ENCODE results near the gene SPPL2A.

SPPL2A gene

GRCh38 chr15:50777042-50777441 lies 11.5 kb upstream of the SPPL2A start:
- in situ Hi-C loops (cut with HindIII; ENCODE audit: low sequenced_read_pairs): no loop called here
- no peak for TF ChIP-seq CTCF (IDR thresholded peaks at IDR 0.05; ENCODE audit: low read depth, low read length)
- no peak for DNase-seq (ENCODE audit: low read depth, low spot score)
- no peak overlapping the region for H3K4me3 ChIP-seq (ENCODE audit: low read depth, low read length)

- no peak for DNase-seq (ENCODE audit: low read depth, low spot score)
- H3K4me3 ChIP-seq (ENCODE audit: low read depth, low read length): no peak overlapping the region
- TF ChIP-seq CTCF (IDR thresholded peaks at IDR 0.05; ENCODE audit: low read depth, low read length): no peak
- in situ Hi-C loops (cut with HindIII; ENCODE audit: low sequenced_read_pairs): no loop called here
Observed at GRCh38 chr15:50774450-50774849, 8.9 kb upstream of the SPPL2A start.

- DNase-seq (ENCODE audit: low read depth, low spot score): no peak
- no peak for TF ChIP-seq CTCF (IDR thresholded peaks at IDR 0.05; ENCODE audit: low read depth, low read length)
- in situ Hi-C loops (cut with HindIII; ENCODE audit: low sequenced_read_pairs): no loop called here
- H3K4me3 ChIP-seq (ENCODE audit: low read depth, low read length): no peak overlapping the region
Observed at GRCh38 chr15:50773389-50773788, 7.9 kb upstream of the SPPL2A start.

GRCh38 chr15:50767332-50767861 lies 1.9 kb upstream of the SPPL2A start:
- no peak for TF ChIP-seq CTCF (IDR thresholded peaks at IDR 0.05; ENCODE audit: low read depth, low read length)
- in situ Hi-C loops (cut with HindIII; ENCODE audit: low sequenced_read_pairs): no loop called here
- H3K4me3 ChIP-seq (ENCODE audit: low read depth, low read length): no peak overlapping the region
- DNase-seq (ENCODE audit: low read depth, low spot score): no peak

- peak overlapping the region; percentile 70 for H3K4me3 ChIP-seq (ENCODE audit: low read depth, low read length)
- in situ Hi-C loops (cut with HindIII; ENCODE audit: low sequenced_read_pairs): no loop called here
- no peak for TF ChIP-seq CTCF (IDR thresholded peaks at IDR 0.05; ENCODE audit: low read depth, low read length)
- peak; percentile 33 for DNase-seq (ENCODE audit: low read depth, low spot score)
Observed at GRCh38 chr15:50764461-50765194, 878 bp downstream of the SPPL2A start.

- TF ChIP-seq CTCF (IDR thresholded peaks at IDR 0.05; ENCODE audit: low read depth, low read length): no peak
- in situ Hi-C loops (cut with HindIII; ENCODE audit: low sequenced_read_pairs): no loop called here
- DNase-seq (ENCODE audit: low read depth, low spot score): peak; percentile 15
Observed at GRCh38 chr15:50758712-50759205, 6.7 kb downstream of the SPPL2A start.

More at GRCh38 chr15:50758712-50759205, 6.7 kb downstream of the SPPL2A start:
- no peak overlapping the region for H3K4me3 ChIP-seq (ENCODE audit: low read depth, low read length)

Measured in astrocyte of the spinal cord (primary cell).